Tibial artery (tissue), 4 donors: Measurements from ENCODE around the gene RASAL1.

Experiments used
- DNase-seq, 2 donors: peaks; one replicate each; pipeline ENCODE4 v3.0.0-alpha.2; 2019
- H3K27ac ChIP-seq, 2 donors: fragments of 200-600 bp; sonication (generic) in 1 of 2; 1 replicate in 1 of 2; 2 replicates in 1 of 2; pipeline ENCODE4 v1.5.1; 2018 to 2019; ENCODE audit warnings: mild to moderate bottlenecking in 1 of 2
- H3K27me3 ChIP-seq, 2 donors: fragments of 200-600 bp; sonication (generic) in 1 of 2; one replicate each; pipeline versions ENCODE4 v1.5.1 to v1.6.0; 2016 to 2019
- H3K36me3 ChIP-seq, 3 donors: fragments of 200-600 bp; sonication (generic) in 2 of 3; one replicate each; pipeline ENCODE4 v1.5.1; 2016 to 2019; ENCODE audit warnings: mild to moderate bottlenecking in 2 of 3
- H3K4me1 ChIP-seq, 4 donors: fragments of 200-600 bp; sonication (generic) in 2 of 4; 1 replicate in 3 of 4; 2 replicates in 1 of 4; pipeline ENCODE4 v1.5.1; 2016 to 2019
- H3K4me3 ChIP-seq, 2 donors: fragments of 200-600 bp; sonication (generic) in 1 of 2; 1 replicate in 1 of 2; 2 replicates in 1 of 2; pipeline ENCODE4 v1.5.1; 2018 to 2019; ENCODE audit warnings: mild to moderate bottlenecking in 2 of 2
- H3K9me3 ChIP-seq, 3 donors: fragments of 200-600 bp; sonication (generic) in 1 of 3; one replicate each; pipeline ENCODE4 v1.5.1; 2016 to 2019
- intact Hi-C: fragments of 100-400 bp; cut with DNase I; formaldehyde crosslinking; loops from one replicate; pipeline ENCODE4 v1.15.0; 2023; ENCODE audit warnings: low total_unique reads
- TF ChIP-seq, protein P1 (sequence below), 2 experiments: fragments of 200-600 bp in 1 of 2; fragments of 450-650 bp in 1 of 2; IDR thresholded peaks; one replicate each; pipeline ENCODE4 v1.5.1; 2017 to 2019; ENCODE audit warnings: antibody characterized with exemption in 2 of 2, mild to moderate bottlenecking in 1 of 2, moderate library complexity in 1 of 2

The RASAL1 gene

GRCh38 chr12:113060336-113060960 lies 75.1 kb downstream of the RASAL1 start:
- TF ChIP-seq, protein P1, sequence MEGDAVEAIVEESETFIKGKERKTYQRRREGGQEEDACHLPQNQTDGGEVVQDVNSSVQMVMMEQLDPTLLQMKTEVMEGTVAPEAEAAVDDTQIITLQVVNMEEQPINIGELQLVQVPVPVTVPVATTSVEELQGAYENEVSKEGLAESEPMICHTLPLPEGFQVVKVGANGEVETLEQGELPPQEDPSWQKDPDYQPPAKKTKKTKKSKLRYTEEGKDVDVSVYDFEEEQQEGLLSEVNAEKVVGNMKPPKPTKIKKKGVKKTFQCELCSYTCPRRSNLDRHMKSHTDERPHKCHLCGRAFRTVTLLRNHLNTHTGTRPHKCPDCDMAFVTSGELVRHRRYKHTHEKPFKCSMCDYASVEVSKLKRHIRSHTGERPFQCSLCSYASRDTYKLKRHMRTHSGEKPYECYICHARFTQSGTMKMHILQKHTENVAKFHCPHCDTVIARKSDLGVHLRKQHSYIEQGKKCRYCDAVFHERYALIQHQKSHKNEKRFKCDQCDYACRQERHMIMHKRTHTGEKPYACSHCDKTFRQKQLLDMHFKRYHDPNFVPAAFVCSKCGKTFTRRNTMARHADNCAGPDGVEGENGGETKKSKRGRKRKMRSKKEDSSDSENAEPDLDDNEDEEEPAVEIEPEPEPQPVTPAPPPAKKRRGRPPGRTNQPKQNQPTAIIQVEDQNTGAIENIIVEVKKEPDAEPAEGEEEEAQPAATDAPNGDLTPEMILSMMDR (IDR thresholded peaks at IDR 0.05): no peak
- Histone ChIP-seq H3K27me3 (peaks cover 0 to 90% of the 10 kb centered on the region in 2 donors), H3K9me3 (no peaks in the 10 kb centered on the region), H3K36me3 (no peaks in the 10 kb centered on the region), H3K4me3 (no peak overlapping the region), H3K4me1 (peaks cover 0 to 12% (median 12%) of the 10 kb centered on the region in 4 donors), H3K27ac (no peak overlapping the region)
- intact Hi-C loops: no loop called here
- no peak for DNase-seq

GRCh38 chr12:113059071-113059595 lies 76.4 kb downstream of the RASAL1 start:
- no peaks in the 10 kb centered on the region for H3K36me3 ChIP-seq
- H3K4me1 ChIP-seq: peaks cover 0 to 12% (median 12%) of the 10 kb centered on the region in 4 donors
- H3K9me3 ChIP-seq: no peaks in the 10 kb centered on the region
- intact Hi-C loops: no loop called here
- H3K27me3 ChIP-seq: peaks cover 0 to 79% of the 10 kb centered on the region in 2 donors
- no peak for DNase-seq
- TF ChIP-seq, protein P1 (IDR thresholded peaks at IDR 0.05): no peak
- no peak overlapping the region for H3K4me3 ChIP-seq
- no peak overlapping the region for H3K27ac ChIP-seq

GRCh38 chr12:113058553-113058952 lies 77.0 kb downstream of the RASAL1 start:
- H3K9me3 ChIP-seq: no peaks in the 10 kb centered on the region
- H3K4me1 ChIP-seq: peaks cover 0 to 12% (median 12%) of the 10 kb centered on the region in 4 donors
- H3K4me3 ChIP-seq: no peak overlapping the region
- no peaks in the 10 kb centered on the region for H3K36me3 ChIP-seq
- no peak for DNase-seq
- no peak overlapping the region for H3K27ac ChIP-seq
- TF ChIP-seq, protein P1 (IDR thresholded peaks at IDR 0.05): no peak
- H3K27me3 ChIP-seq: peaks cover 0 to 74% of the 10 kb centered on the region in 2 donors
- intact Hi-C loops: no loop called here

GRCh38 chr12:113057565-113058485 lies 77.7 kb downstream of the RASAL1 start:
- DNase-seq: no peak
- Histone ChIP-seq H3K9me3 (no peaks in the 10 kb centered on the region), H3K4me3 (peak overlapping the region in 1 of 2 donors; percentile 48), H3K27me3 (peaks cover 0 to 72% of the 10 kb centered on the region in 2 donors), H3K36me3 (no peaks in the 10 kb centered on the region), H3K27ac (no peak overlapping the region), H3K4me1 (peaks cover 0 to 12% (median 12%) of the 10 kb centered on the region in 4 donors)
- intact Hi-C loops: no loop called here
- TF ChIP-seq, protein P1 (IDR thresholded peaks at IDR 0.05): no peak

DNA sequence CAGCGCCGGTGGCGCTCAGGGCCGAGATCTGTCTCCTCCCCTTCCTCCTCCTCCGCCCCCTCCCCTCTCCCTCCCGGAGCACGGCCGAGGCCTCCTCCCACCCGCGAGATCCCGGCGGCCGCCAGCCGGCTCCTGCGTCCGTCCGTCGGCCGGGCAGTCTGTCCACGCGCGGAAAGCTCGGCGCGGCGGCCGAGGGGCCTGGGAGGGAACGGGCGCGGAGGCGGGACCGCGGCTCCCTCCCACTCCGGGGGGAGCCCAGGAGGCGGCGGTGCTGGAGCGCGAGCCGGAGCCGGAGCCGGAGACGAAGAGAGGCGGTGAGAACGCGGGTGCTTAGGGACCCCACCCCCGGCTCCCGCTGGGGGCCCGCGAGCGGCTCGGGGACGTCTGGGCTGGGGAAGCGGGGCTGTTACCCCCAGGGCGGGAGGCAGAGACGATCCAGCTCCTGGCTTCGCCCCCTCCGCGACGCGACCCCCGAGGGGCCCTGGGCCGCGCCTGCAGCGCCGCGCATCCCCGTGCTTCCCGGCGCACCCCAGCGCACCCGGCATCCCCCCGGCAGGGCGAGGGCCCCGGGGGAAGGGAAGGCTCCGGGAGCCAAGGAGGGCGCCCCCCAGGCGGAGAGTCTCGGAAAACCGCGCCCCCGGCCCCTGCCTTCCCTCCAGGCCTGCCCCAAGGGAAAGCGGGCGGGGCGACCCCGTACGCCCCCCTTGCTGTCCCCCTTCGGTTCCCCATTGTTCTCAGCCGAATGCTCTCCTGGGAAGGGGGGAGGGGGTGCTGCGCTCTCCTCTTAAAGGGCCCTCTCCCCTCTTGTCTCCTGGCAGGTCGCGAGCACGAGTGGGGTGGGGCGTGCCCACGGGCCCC lies 78.7 kb downstream of the RASAL1 start, which contains the start of gene DTX1:
TSS of gene DTX1 (plus strand) at position 100 of the 858 bp plus-strand sequence. CDS start 1,463 bp downstream, outside the sequence.
- intact Hi-C loops: no loop called here
- Histone ChIP-seq H3K27ac (no peak within 1 kb of the TSS), H3K4me3 (peak within 1 kb of the TSS; percentile 31 to 48), H3K36me3 (no peaks in the 10 kb centered on the region), H3K27me3 (peaks cover 0 to 75% of the 10 kb centered on the region in 2 donors), H3K9me3 (no peaks in the 10 kb centered on the region), H3K4me1 (peaks cover 0 to 12% (median 12%) of the 10 kb centered on the region in 4 donors)
- no peak for DNase-seq
- TF ChIP-seq, protein P1 (IDR thresholded peaks at IDR 0.05): no peak
